HL-60 (cell line): ENCODE data around the gene ASCC1.

Experiments
- DNase-seq, 2 experiments: peaks; one replicate each; pipeline ENCODE4 v3.0.0-alpha.2; 2010 to 2020; ENCODE audit warnings: low read depth in 1 of 2, low spot score in 1 of 2
- H3K27ac ChIP-seq: fragments of 250-450 bp; sonication (Bioruptor Pico); replicated peaks from 2 replicates; pipeline ENCODE4 v1.5.1; 2020; ENCODE audit warnings: mild to moderate bottlenecking, moderate library complexity
- H3K27me3 ChIP-seq: fragments of 250-450 bp; sonication (Bioruptor Pico); 2 replicates; pipeline ENCODE4 v1.5.1; 2021; ENCODE audit warnings: mild to moderate bottlenecking, moderate library complexity; ENCODE audit not compliant: insufficient read depth, poor library complexity, severe bottlenecking
- H3K4me3 ChIP-seq: replicated peaks from 2 replicates; pipeline ENCODE4 v1.5.1; 2011; ENCODE audit warnings: mild to moderate bottlenecking, control low read depth, low read length; ENCODE audit not compliant: insufficient read depth
- GABPA ChIP-seq: IDR thresholded peaks from 2 replicates; pipeline ENCODE4 v1.6.1; 2012; ENCODE audit warnings: low read depth
- POLR2AphosphoS5 ChIP-seq: IDR thresholded peaks from 2 replicates; pipeline ENCODE4 v1.6.1; 2012; ENCODE audit warnings: low read depth
- REST ChIP-seq: IDR thresholded peaks from 2 replicates; pipeline ENCODE4 v1.6.1; 2012; ENCODE audit warnings: low read depth; ENCODE audit not compliant: insufficient replicate concordance
- SPI1 ChIP-seq: IDR thresholded peaks from 2 replicates; pipeline ENCODE4 v1.6.1; 2012; ENCODE audit warnings: low read depth, mild to moderate bottlenecking, borderline replicate concordance
- TF ChIP-seq, protein P1 (sequence below): IDR thresholded peaks from one replicate; pipeline ENCODE4 v1.5.1; 2011; ENCODE audit warnings: low read length, control low read depth, inconsistent platforms; ENCODE audit not compliant: insufficient read depth

Gene ASCC1

GRCh38 chr10:72175149-72175548 is 40.9 kb downstream of the ASCC1 start:
- DNase-seq = no peak
- Histone ChIP-seq H3K27me3 (no peaks in the 10 kb centered on the region), H3K27ac (no peak overlapping the region), H3K4me3 (no peak overlapping the region)
- TF ChIP-seq SPI1 (no peak), GABPA (no peak), POLR2AphosphoS5 (no peak), REST (no peak)
- TF ChIP-seq, protein P1, sequence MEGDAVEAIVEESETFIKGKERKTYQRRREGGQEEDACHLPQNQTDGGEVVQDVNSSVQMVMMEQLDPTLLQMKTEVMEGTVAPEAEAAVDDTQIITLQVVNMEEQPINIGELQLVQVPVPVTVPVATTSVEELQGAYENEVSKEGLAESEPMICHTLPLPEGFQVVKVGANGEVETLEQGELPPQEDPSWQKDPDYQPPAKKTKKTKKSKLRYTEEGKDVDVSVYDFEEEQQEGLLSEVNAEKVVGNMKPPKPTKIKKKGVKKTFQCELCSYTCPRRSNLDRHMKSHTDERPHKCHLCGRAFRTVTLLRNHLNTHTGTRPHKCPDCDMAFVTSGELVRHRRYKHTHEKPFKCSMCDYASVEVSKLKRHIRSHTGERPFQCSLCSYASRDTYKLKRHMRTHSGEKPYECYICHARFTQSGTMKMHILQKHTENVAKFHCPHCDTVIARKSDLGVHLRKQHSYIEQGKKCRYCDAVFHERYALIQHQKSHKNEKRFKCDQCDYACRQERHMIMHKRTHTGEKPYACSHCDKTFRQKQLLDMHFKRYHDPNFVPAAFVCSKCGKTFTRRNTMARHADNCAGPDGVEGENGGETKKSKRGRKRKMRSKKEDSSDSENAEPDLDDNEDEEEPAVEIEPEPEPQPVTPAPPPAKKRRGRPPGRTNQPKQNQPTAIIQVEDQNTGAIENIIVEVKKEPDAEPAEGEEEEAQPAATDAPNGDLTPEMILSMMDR = no peak

- Histone ChIP-seq H3K4me3 (no peak overlapping the region), H3K27me3 (no peaks in the 10 kb centered on the region), H3K27ac (no peak overlapping the region)
- TF ChIP-seq POLR2AphosphoS5 (no peak), SPI1 (no peak), REST (no peak), GABPA (no peak)
- TF ChIP-seq, protein P1 = no peak
- DNase-seq = no peak
Observed at GRCh38 chr10:72174297-72174662, 41.8 kb downstream of the ASCC1 start.

- no peak for DNase-seq
- Histone ChIP-seq H3K27ac (0 out of 2 replicates have a peak overlapping the region, but pooled peaks have one; percentile 12), H3K4me3 (no peak overlapping the region), H3K27me3 (no peaks in the 10 kb centered on the region)
- TF ChIP-seq REST (no peak), POLR2AphosphoS5 (no peak), SPI1 (no peak), GABPA (no peak)
- TF ChIP-seq, protein P1 = no peak
Observed at GRCh38 chr10:72173619-72174296, 42.3 kb downstream of the ASCC1 start.
